Psoas muscle (tissue), 8 donors: ENCODE measurements around the gene MYO1E. TPM values are rescaled to one million over a fixed set of nuclear protein-coding genes. Genes with fewer than 3 reads are reported as not detected.

Source experiments
- ATAC-seq, 4 donors: fragments of 200-7000 bp; cut with Tn5 transposase; one replicate each; pipeline ENCODE4 v1.9.1; 2020; ENCODE audit warnings: moderate library complexity in 3 of 4, mild to moderate bottlenecking in 2 of 4
- DNase-seq, 2 donors: peaks; one replicate each; pipeline ENCODE4 v3.0.0-alpha.2; 2020
- H3K27ac ChIP-seq: fragments of 200-600 bp; one replicate; pipeline ENCODE4 v1.8.0; 2022
- H3K27me3 ChIP-seq, 3 donors: fragments of 200-600 bp in 1 of 3; one replicate each; pipeline versions ENCODE4 v1.6.1 to v1.8.0; 2013 to 2022; ENCODE audit warnings: low read length in 2 of 3, mild to moderate bottlenecking in 2 of 3, moderate library complexity in 1 of 3; ENCODE audit not compliant: insufficient read depth in 3 of 3
- H3K36me3 ChIP-seq, 2 donors: fragments of 200-600 bp in 1 of 2; one replicate each; pipeline versions ENCODE4 v1.6.1 to v1.8.0; 2013 to 2022; ENCODE audit warnings: low read depth in 1 of 2, mild to moderate bottlenecking in 1 of 2, moderate library complexity in 1 of 2; ENCODE audit not compliant: insufficient read depth in 1 of 2
- H3K4me1 ChIP-seq: fragments of 200-600 bp; one replicate; pipeline ENCODE4 v1.8.0; 2022
- H3K4me3 ChIP-seq: fragments of 200-600 bp; one replicate; pipeline ENCODE4 v1.8.0; 2022; ENCODE audit warnings: mild to moderate bottlenecking
- H3K9me3 ChIP-seq: fragments of 200-600 bp; one replicate; pipeline ENCODE4 v1.8.0; 2022
- CTCF ChIP-seq: fragments of 200-600 bp; IDR thresholded peaks from one replicate; pipeline ENCODE4 v1.8.0; 2022; ENCODE audit warnings: antibody characterized with exemption
- WGBS, 3 donors: extraction: QIAGEN DNeasy Blood & Tissue Kit; methylation state at CpG; one replicate each; pipeline versions ENCODE4 v1.1.6 to v1.1.7; 2013; 5-methylcytosine and 5-hydroxymethylcytosine counted together
- intact Hi-C, 2 donors: fragments of 100-400 bp; cut with DNase I; formaldehyde crosslinking; loops; one replicate each; pipeline versions ENCODE4 v1.11.0 to v1.14.2; 2022
- polyA plus RNA-seq, 3 donors: library from polyadenylated mRNA; stranded (reverse); fragments of 200-250 nt; gene quantifications; one replicate each; pipeline ENCODE4 v1.2.3, GENCODE V29; 2013
- total RNA-seq, 4 donors: library from RNA; stranded (reverse); fragmentation: NEBNext Ultra II Directional in 2 of 4; extraction: Animal tissue kit (Norgen Biotek cat#: 25700) in 2 of 4; gene quantifications; one replicate each; pipeline versions ENCODE4 v1.2.1 to v1.2.4, GENCODE V29; 2021 to 2023
- donor health status: healthy with polysubstance abuse.
- donor health status: DM: no; HTN: no; CAD: no; lungs with moderate emphysema.
- donor health status: Bipolar disorder and iron deficiency.
- donor health status: healthy.
- donor health status: DM: yes; HTN: yes; CAD: no.
- donor health status: DM: no; HTN: no; CAD: no.
- donor health status: DM: no; HTN: no; CAD: no.
- donor health status: DM: yes; HTN: yes; CAD: no.

MYO1E gene
- total and polyA plus RNA-seq, 7 donors, result 10.0 to 53.7 (median 26.3) TPM

- peak overlapping the region; percentile 17 for H3K4me3 ChIP-seq
- no peak for TF ChIP-seq CTCF
- H3K36me3 ChIP-seq, result no peaks in the 10 kb centered on the region
- intact Hi-C loops, result no loop called here
- peak; percentile 73 to 88 for DNase-seq
- H3K9me3 ChIP-seq, result no peaks in the 10 kb centered on the region
- peak overlapping the region; percentile 54 for H3K27ac ChIP-seq
- H3K27me3 ChIP-seq, result no peaks in the 10 kb centered on the region
- 22 to 37% (median 29%) methylated on average over 6 of the region's 6 CpGs for WGBS, 3 donors
- H3K4me1 ChIP-seq, result peaks cover 32% of the 10 kb centered on the region
- ATAC-seq, result peak; percentile 85 to 94 (median 90)
These were observed 58.9 kb downstream of the MYO1E start for GRCh38 chr15:59313641-59314332.

GRCh38 chr15:59312205-59312604, 60.5 kb downstream of the MYO1E start:
- no peak for DNase-seq
- 64 to 75% (median 68%) methylated on average over 7 of the region's 7 CpGs for WGBS, 3 donors
- peaks cover 34% of the 10 kb centered on the region for H3K4me1 ChIP-seq
- H3K9me3 ChIP-seq, result no peaks in the 10 kb centered on the region
- H3K4me3 ChIP-seq, result no peak overlapping the region
- intact Hi-C loops, result no loop called here
- ATAC-seq, result no peak
- H3K27ac ChIP-seq, result no peak overlapping the region
- no peaks in the 10 kb centered on the region for H3K27me3 ChIP-seq
- no peaks in the 10 kb centered on the region for H3K36me3 ChIP-seq
- TF ChIP-seq CTCF, result no peak

GRCh38 chr15:59311195-59311594, 61.5 kb downstream of the MYO1E start:
- TF ChIP-seq CTCF, result no peak

GRCh38 chr15:59309405-59309804, 63.3 kb downstream of the MYO1E start:
- WGBS, 3 donors, result 69 to 76% (median 69%) methylated on average over 5 of the region's 5 CpGs
- ATAC-seq (no peak), DNase-seq (no peak)
- intact Hi-C loops, result no loop called here
- Histone ChIP-seq H3K27ac (no peak overlapping the region), H3K36me3 (no peaks in the 10 kb centered on the region), H3K9me3 (no peaks in the 10 kb centered on the region), H3K4me1 (peaks cover 32% of the 10 kb centered on the region), H3K4me3 (no peak overlapping the region), H3K27me3 (no peaks in the 10 kb centered on the region)
- TF ChIP-seq CTCF, result no peak

More at GRCh38 chr15:59311195-59311594, 61.5 kb downstream of the MYO1E start:
- peaks cover 35% of the 10 kb centered on the region for H3K4me1 ChIP-seq
- intact Hi-C loops, result no loop called here
- H3K27ac ChIP-seq, result no peak overlapping the region
- no peaks in the 10 kb centered on the region for H3K9me3 ChIP-seq
- no peaks in the 10 kb centered on the region for H3K36me3 ChIP-seq
- H3K27me3 ChIP-seq, result no peaks in the 10 kb centered on the region
- no peak overlapping the region for H3K4me3 ChIP-seq
- DNase-seq, result no peak
- ATAC-seq, result no peak
- 94 to 97% (median 96%) methylated on average over 8 of the region's 8 CpGs for WGBS, 3 donors

- ATAC-seq, result peak; percentile 39 to 56 (median 48)
- Histone ChIP-seq H3K4me3 (no peak overlapping the region), H3K27me3 (no peaks in the 10 kb centered on the region), H3K36me3 (no peaks in the 10 kb centered on the region), H3K27ac (no peak overlapping the region), H3K4me1 (peaks cover 24% of the 10 kb centered on the region), H3K9me3 (no peaks in the 10 kb centered on the region)
- no peak for DNase-seq
- WGBS, 3 donors, result 52 to 70% (median 59%) methylated on average over 6 of the region's 6 CpGs
- intact Hi-C loops, result no loop called here
- no peak for TF ChIP-seq CTCF
These were observed 65.5 kb downstream of the MYO1E start for GRCh38 chr15:59307165-59307537.
